Medulla oblongata (tissue), 1 donor: ENCODE data around the gene KANSL3.
"Not testable (repeated sequence)": the region's sequence is repeated elsewhere in the genome, so short reads cannot be mapped to it uniquely, and the experiment has no call there.

ENCODE experiments used
- DNase-seq: peaks from one replicate; pipeline ENCODE4 v3.0.0-alpha.2; 2015; ENCODE audit errors: extremely low spot score

KANSL3 gene

GRCh38 chr2:96557421-96557820, 80.7 kb downstream of the KANSL3 start:
- DNase-seq, result not testable (repeated sequence)

GRCh38 chr2:96556441-96557330, 81.4 kb downstream of the KANSL3 start:
- DNase-seq, result no peak

- no peak for DNase-seq
Observed at GRCh38 chr2:96555146-96555610, 82.9 kb downstream of the KANSL3 start.

- peak; percentile 78 for DNase-seq
Observed at GRCh38 chr2:96554293-96555145, 83.6 kb downstream of the KANSL3 start.

- not testable (repeated sequence) for DNase-seq
Observed at GRCh38 chr2:96553957-96554292, 84.2 kb downstream of the KANSL3 start.

- DNase-seq, result no peak
Observed at GRCh38 chr2:96553176-96553956, 84.7 kb downstream of the KANSL3 start.

GRCh38 chr2:96552315-96553175, 85.6 kb downstream of the KANSL3 start:
- no peak for DNase-seq

- DNase-seq, result no peak
Observed at GRCh38 chr2:96551605-96552314, 86.4 kb downstream of the KANSL3 start.

- DNase-seq, result no peak
Observed at GRCh38 chr2:96550787-96551604, 87.1 kb downstream of the KANSL3 start.

GRCh38 chr2:96549967-96550786, 87.9 kb downstream of the KANSL3 start:
- DNase-seq, result no peak

GRCh38 chr2:96549466-96549785, 88.7 kb downstream of the KANSL3 start:
- DNase-seq, result no peak

GRCh38 chr2:96548558-96549465, 89.3 kb downstream of the KANSL3 start:
- no peak for DNase-seq

- no peak for DNase-seq
Observed at GRCh38 chr2:96547731-96548171, 90.4 kb downstream of the KANSL3 start.

- DNase-seq, result no peak
Observed at GRCh38 chr2:96547203-96547641, 90.9 kb downstream of the KANSL3 start.

GRCh38 chr2:96546797-96547196, 91.3 kb downstream of the KANSL3 start:
- DNase-seq, result no peak

GRCh38 chr2:96546321-96546720, 91.8 kb downstream of the KANSL3 start:
- no peak for DNase-seq
